CD4-positive, alpha-beta T cell treated with Interferon alpha-2 for 1 hour (primary cell): ENCODE measurements around the gene IKZF4.
"Not testable (repeated sequence)": the region's sequence is repeated elsewhere in the genome, so short reads cannot be mapped to it uniquely, and the experiment has no call there.

Experiments used
- DNase-seq, 2 donors: peaks; one replicate each; pipeline ENCODE4 v3.0.0-alpha.2; 2020 to 2022

The IKZF4 gene

DNA sequence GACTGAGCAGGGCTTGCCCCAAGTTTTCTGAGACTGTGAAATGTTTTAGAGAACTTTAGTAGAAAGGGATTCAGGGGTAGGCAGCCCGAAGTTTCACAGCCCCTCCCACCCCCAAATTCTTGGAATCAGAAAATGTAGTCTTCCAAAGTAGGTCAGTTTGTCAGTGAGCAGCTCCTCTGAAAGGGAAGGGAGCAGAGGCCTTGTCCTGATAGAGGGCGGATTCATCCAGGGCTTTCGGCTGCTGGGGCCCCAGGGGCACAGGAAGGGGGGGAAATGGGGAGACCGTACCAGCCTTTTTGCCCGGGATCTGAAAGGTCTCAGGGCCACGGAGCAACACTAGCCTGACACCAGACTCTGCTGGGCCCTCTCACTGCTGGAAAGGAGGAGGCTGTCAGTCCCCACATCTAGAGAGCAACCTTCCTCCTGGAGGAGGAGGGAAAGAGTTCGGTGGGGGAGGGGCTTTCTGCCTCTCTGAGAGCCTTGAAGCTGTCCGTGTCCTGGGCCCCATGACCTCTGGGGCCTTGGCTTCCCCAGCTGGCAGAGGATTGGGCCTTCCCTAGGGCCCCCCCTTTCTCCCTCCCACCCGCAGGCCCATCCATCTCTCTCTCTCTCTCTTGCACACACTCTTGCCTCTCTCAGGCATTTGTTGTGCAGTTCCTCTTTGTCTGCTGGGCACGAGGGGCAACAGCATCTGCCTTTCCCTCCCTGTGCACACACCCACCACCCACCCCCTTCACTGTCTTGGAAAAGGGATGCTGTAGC, at the start of gene IKZF4:
Gene IKZF4, plus strand, starts transcription at position 621 of the 762 bp plus-strand sequence. CDS start 451 bp downstream, outside the sequence.
- DNase-seq = peak; percentile 27 to 32

DNA sequence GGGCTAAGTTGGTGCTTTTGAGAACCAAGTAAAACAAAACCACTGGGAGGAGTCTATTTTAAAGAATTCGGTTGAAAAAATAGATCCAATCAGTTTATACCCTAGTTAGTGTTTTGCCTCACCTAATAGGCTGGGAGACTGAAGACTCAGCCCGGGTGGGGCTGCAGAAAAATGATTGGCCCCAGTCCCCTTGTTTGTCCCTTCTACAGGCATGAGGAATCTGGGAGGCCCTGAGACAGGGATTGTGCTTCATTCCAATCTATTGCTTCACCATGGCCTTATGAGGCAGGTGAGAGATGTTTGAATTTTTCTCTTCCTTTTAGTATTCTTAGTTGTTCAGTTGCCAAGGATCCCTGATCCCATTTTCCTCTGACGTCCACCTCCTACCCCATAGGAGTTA, 48.8 kb upstream of the IKZF4 start:
- DNase-seq = no peak

DNA sequence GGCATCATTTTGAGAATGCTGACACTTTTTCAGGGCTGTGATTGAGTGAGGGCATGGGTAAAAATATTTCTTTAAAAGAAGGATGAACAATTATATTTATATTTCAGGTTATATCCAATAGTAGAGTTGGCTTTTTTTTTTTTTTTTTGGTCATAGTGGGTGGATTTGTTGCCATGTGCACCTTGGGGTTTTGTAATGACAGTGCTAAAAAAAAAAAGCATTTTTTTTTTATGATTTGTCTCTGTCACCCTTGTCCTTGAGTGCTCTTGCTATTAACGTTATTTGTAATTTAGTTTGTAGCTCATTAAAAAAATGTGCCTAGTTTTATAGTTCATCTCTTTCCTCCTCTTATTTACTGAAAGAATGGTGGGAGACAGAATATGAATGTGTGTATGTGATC, 48.4 kb upstream of the IKZF4 start:
- no peak for DNase-seq

DNA sequence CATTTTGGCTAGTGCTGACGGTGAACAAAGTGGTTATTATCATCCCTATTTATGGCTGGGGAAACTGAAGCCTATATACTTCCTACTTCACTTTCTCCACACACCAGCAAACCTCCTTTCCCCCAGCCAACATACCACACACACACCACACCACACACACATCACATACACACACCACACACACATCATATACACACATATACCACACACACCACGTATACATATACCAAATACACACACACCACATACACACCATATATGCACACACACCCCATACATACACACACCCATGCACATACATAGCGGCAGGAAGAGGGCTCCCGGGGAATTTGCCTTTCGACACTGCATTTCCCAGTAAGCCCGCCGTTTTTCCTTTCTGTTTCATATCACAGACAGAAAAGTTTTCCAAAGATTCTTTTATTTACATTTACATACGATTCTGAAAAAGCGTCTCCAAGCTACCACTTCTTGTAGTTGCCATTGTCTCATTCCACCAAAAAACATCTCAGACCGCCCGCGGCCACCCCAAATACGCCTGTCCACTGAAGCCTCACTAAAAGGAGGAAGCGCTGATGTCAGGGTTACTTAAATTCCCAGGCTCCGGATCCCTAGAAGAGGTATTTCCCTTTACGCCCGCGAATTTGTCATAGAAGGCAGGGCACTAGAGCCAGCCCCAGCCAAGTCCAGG, 47.8 kb upstream of the IKZF4 start:
- DNase-seq = peak; percentile 24 to 55

- peak; percentile 100 for DNase-seq
These were observed 47.1 kb upstream of the IKZF4 start, which contains the start of gene RAB5B for GRCh38 chr12:55973599-55974307. RAB5B (plus strand) TSS chr12:55974078; CDS start chr12:55986961, 12,883 bp downstream.

DNA sequence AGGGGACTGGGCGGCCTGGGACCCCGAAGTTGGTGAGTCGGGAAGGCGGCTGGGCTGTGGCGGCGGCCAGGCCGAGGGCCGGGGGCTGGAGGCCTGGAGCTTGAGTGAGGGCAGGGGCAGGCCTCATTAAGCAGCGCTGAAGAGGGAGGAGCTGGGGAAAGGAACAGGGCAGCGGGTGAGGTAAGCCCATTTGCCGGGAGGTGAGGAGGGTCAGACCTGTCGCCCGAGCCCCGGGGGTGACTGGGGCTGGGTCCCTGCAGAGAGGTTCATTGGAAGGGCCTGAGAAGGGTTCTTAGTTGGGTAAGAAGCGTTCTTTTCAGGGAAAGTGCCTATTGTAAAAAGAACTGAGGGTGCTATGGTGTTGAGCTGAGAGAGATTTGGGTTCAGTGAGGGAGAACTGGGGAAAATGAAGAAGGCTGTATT, 46.5 kb upstream of the IKZF4 start:
- DNase-seq = peak; percentile 34 to 48

DNA sequence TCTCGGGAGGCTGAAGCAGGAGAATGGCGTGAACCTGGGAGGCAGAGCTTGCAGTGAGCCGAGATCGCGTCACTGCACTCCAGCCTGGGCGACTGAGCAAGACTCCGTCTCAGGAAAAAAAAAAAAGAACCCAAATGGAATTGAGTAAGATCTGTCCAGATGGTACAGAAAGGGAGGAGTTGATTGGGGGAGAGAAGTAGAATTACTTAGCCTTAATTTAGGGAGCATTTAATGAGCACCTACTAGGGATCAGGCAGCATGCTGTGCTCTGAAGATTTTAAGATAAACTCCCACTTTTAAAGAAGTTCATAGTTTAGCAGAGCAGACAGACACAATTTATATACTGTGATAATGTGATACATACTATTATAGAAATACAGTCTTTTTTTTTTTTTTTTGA, 42.5 kb upstream of the IKZF4 start:
- DNase-seq = no peak

GRCh38 chr12:55979069-55979468, 41.8 kb upstream of the IKZF4 start:
- DNase-seq = no peak

GRCh38 chr12:55981882-55982281, 39.0 kb upstream of the IKZF4 start:
- DNase-seq = not testable (repeated sequence)

- no peak for DNase-seq
These were observed 38.4 kb upstream of the IKZF4 start for GRCh38 chr12:55982319-55982936.

DNA sequence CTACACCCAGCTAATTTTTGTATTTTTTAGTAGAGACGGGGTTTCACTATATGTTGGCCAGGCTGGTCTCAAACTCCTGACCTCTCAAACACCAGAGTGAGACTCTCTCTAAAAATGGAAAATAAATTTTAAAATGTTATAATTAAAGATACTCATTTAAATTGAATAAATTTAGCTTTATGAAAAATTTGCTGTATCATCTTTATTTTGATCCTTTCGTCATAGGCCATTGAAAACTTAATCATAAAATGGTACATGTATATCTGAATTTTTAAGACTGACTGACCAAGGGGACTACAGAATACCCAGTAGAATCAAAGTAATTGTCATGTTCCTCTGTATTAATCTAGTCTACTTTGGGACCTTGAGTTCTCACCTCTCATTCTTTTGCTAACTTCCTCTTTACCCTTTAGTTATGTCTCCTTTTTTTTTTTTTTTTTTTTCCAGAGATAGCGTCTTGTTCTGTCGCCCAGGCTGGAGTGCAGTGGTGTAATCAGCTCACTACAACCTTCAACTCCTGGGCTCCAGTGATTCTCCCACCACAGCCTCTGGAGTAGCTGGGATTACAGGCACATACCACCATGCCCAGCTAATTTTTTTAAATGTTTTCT, 37.5 kb upstream of the IKZF4 start:
- DNase-seq = no peak

DNA sequence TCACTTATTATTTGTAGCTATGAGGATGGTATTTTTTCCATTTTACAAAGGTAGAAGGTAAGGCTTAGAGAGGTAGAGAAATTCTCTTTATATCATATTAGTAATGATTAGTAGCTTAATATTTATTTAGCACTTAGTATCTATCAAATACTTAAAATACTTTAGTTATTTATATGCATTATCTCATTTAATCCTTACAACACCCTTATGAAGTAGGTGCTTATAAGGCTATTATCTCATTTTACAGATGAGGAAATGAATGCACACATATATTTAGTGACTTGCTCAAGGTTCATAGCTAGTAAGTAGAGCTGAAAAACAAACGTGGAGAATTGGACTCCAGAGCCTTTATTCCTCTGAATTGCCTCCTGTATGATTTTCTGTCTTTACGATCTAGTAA, 36.0 kb upstream of the IKZF4 start:
- no peak for DNase-seq

- no peak for DNase-seq
These were observed 35.5 kb upstream of the IKZF4 start for GRCh38 chr12:55985341-55985740.

DNA sequence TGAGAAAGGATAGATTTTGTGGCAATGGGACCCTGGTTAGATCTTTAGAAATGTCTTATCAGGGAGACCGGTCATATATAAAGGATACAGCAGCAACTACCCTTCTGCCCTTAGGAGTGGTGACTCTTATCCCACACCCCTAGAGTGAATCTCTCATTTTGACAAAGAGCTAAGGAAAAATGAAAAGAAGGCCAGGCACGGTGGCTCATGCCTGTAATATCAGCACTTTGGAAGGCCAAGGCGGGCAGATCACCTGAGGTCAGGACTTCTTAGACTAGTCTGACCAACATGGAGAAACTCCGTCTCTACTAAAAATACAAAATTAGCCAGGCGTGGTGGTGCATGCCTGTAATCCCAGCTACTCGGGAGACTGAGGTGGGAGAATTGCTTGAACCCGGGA, 34.9 kb upstream of the IKZF4 start:
- not testable (repeated sequence) for DNase-seq

- no peak for DNase-seq
These were observed 29.7 kb upstream of the IKZF4 start for GRCh38 chr12:55991110-55991509.

- no peak for DNase-seq
These were observed 27.5 kb upstream of the IKZF4 start for GRCh38 chr12:55993230-55993853.

DNA sequence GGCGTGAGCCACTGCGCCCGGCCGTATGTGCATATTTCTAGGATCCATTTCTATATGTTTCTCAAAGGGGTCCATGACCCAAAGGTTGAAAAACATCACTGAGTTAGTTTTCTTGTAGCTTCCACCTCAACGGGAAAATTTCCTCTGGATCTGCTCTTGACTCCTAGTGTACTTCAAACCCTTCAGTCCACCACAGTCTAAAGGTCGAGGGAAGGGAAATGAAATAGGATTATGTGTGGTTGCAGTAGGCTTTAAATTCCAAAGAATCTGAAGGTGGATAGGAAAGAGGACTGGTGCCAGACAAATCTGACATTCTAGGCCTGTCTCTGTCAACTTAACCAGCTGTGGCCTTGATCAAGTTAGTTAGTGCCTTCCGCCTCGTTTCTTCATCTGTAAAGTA, 25.5 kb upstream of the IKZF4 start:
- DNase-seq = no peak

- peak; percentile 71 to 85 for DNase-seq
These were observed 24.6 kb upstream of the IKZF4 start for GRCh38 chr12:55996201-55996714.

DNA sequence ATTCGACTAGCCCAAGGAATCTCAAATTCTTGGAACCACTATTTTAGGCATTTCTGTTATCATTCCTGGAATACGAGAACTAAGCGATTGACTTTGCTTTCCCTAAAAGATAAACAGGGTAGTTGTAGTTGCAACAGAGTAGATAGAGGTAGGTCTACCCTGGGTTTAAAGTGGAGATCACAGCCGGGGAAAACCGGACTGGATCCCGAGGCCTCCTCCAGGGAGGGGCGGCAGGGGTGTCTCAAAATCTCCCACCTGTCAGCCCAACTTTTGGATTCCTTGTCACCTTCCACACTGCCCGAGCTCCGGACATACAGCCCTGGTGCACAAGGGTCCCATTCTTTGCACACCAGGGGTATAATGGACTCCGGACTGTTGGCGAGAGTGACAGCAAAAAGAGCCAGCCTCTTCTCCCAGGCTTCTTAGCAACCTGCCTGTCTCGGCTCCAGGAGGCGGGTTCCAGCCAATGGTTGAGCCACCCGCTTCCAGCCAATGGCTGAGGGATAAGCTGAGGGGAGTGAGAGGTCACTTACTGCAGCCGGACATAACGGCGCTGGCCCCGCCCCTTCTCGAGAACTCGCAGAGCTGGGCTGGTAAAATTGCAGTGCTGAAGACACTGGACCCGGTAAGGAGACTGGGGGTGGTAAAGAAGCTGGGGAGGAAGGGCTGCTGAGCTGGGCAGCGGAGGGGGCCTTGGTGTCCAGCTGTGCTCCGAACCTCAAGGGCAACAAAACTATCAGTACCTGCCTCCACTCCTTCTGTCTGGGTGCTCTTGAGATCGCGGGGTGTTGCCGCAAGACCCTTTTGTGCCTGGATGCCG, 23.9 kb upstream of the IKZF4 start, which contains the start of gene SUOX:
Gene SUOX, plus strand, starts transcription at position 562 of the 820 bp plus-strand sequence. CDS start 4,946 bp downstream, outside the sequence.
- peak; percentile 52 to 80 for DNase-seq

GRCh38 chr12:55997535-55997859, 23.3 kb upstream of the IKZF4 start:
- no peak for DNase-seq

DNA sequence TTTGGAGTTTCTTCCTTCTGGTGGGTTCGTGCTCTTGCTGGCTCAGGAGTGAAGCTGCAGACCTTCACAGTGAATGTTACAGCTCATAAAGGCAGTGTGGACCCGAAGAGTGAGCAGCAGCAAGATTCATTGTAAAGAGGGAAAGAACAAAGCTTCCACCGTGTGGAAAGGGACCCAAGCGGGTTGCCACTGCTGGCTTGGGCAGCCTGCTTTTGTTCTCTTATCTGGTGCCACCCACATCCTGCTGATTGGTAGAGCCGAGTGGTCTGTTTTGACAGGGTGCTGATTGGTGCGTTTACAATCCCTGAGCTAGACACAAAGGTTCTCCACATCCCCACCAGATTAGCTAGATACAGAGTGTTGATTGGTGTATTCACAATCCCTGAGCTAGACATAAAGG, 21.3 kb upstream of the IKZF4 start:
- peak in 1 of 2 donors; percentile 38 for DNase-seq
